ENCODE results near the gene WWOX.

Gene WWOX

DNA sequence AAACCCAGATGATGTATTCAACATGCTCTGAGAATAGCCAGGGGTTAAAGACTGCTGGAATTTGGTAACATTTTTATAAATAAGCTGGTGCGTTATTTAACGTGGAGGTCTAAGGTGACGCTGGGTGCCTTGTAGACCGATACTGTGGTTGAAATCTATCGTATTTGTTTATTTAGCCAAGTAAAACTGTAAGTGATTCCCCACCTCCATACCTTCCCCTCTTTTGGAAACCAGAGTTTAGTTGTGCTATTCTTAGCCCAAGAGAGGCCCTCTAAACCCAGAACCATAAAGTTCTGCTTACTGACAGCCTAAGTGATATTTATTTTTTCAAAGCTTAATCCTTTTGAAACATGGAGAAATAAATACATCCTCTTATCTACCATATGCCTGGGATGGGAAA is 744.5 kb downstream of the WWOX start:
- TF ChIP-seq, protein P1, sequence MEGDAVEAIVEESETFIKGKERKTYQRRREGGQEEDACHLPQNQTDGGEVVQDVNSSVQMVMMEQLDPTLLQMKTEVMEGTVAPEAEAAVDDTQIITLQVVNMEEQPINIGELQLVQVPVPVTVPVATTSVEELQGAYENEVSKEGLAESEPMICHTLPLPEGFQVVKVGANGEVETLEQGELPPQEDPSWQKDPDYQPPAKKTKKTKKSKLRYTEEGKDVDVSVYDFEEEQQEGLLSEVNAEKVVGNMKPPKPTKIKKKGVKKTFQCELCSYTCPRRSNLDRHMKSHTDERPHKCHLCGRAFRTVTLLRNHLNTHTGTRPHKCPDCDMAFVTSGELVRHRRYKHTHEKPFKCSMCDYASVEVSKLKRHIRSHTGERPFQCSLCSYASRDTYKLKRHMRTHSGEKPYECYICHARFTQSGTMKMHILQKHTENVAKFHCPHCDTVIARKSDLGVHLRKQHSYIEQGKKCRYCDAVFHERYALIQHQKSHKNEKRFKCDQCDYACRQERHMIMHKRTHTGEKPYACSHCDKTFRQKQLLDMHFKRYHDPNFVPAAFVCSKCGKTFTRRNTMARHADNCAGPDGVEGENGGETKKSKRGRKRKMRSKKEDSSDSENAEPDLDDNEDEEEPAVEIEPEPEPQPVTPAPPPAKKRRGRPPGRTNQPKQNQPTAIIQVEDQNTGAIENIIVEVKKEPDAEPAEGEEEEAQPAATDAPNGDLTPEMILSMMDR (IDR thresholded peaks at IDR 0.05) = no peak
- H3K4me1 ChIP-seq (ENCODE audit: control insufficient read depth in 1 of 2, insufficient read depth in 1 of 2, low read depth in 1 of 2, low read length in 1 of 2) = no peaks in the 10 kb centered on the region
- H3K36me3 ChIP-seq = no peaks in the 10 kb centered on the region
- H3K4me3 ChIP-seq (ENCODE audit: low read depth in 1 of 2, low read length in 1 of 2) = no peak overlapping the region
- H3K9me3 ChIP-seq = no peaks in the 10 kb centered on the region
- no peak overlapping the region for H3K27ac ChIP-seq
- H3K27me3 ChIP-seq = no peaks in the 10 kb centered on the region

DNA sequence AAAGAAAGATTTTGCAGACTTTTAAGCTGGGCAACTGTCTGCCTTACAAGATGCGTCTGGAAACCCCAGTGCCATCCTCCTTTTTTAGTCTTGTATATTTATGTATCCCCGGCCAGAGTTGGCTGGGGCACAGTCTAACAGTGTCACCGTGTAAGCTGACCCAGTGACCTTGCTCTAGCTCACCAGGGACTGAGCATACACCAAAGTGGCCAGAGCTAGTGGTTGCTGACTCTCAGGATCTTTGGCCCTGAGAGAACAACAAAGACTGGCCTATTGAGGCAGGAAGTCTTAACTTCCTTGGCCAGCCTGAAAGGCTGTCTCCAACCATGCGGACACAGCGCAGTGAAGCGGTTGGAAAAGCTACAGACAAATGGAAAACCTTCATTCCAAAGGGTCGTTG is 745.2 kb downstream of the WWOX start:
- H3K9me3 ChIP-seq = no peaks in the 10 kb centered on the region
- TF ChIP-seq, protein P1 (IDR thresholded peaks at IDR 0.05) = no peak
- no peak overlapping the region for H3K27ac ChIP-seq
- H3K4me3 ChIP-seq (ENCODE audit: low read depth in 1 of 2, low read length in 1 of 2) = no peak overlapping the region
- H3K27me3 ChIP-seq = no peaks in the 10 kb centered on the region
- no peaks in the 10 kb centered on the region for H3K36me3 ChIP-seq
- H3K4me1 ChIP-seq (ENCODE audit: control insufficient read depth in 1 of 2, insufficient read depth in 1 of 2, low read depth in 1 of 2, low read length in 1 of 2) = no peaks in the 10 kb centered on the region

DNA sequence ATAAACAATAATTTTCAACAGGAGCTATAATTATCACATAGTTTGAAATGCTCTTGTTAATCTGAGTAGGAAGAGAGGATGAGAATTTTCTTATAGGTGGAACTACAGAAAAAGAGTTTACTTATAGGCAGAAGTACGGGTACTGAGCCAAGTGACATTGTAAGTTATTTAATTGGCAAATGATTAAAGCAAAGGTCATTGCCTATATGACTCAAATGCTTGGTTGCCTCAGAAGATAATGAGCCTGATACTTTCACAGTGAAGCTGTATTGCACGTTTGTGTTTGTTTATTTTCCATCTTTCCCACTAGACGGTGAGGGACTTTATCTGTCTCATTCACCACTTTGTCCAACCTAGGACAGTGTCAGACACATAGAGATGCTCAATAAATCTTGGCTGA is 751.8 kb downstream of the WWOX start:
- H3K4me3 ChIP-seq (ENCODE audit: low read depth in 1 of 2, low read length in 1 of 2) = no peak overlapping the region
- no peak overlapping the region for H3K27ac ChIP-seq
- TF ChIP-seq, protein P1 (IDR thresholded peaks at IDR 0.05) = no peak
- H3K9me3 ChIP-seq = no peaks in the 10 kb centered on the region
- H3K36me3 ChIP-seq = no peaks in the 10 kb centered on the region
- no peaks in the 10 kb centered on the region for H3K27me3 ChIP-seq
- no peaks in the 10 kb centered on the region for H3K4me1 ChIP-seq (ENCODE audit: control insufficient read depth in 1 of 2, insufficient read depth in 1 of 2, low read depth in 1 of 2, low read length in 1 of 2)

DNA sequence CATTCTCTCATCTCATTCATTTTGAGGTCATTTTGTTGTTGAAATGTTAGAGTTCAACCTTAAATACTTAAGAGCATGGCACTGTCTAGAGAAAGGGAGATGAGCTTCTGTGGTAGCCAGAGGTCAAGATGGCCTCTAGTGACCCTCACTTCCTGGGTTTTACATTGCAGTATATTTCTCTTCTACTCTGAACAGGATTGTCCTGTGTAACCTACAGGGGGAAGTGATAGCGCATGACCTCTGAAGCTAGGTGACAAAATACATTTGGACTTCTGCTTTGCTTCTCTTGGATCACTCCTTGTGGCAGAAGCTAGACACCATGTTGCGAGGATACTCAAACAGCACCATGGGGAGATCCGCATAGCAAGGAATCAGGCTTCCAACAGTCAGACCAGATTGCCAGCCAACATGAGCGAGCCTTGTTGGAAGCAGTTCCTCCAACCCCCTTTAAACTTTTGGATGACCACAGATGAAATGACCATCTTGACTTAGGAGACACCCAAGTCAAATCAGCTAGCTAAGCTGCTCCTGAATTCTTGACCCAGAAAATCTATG is 752.7 kb downstream of the WWOX start:
- TF ChIP-seq, protein P1 (IDR thresholded peaks at IDR 0.05) = no peak
- Histone ChIP-seq H3K9me3 (no peaks in the 10 kb centered on the region), H3K27me3 (no peaks in the 10 kb centered on the region), H3K4me1 (ENCODE audit: control insufficient read depth in 1 of 2, insufficient read depth in 1 of 2, low read depth in 1 of 2, low read length in 1 of 2) (no peaks in the 10 kb centered on the region), H3K27ac (no peak overlapping the region), H3K36me3 (no peaks in the 10 kb centered on the region), H3K4me3 (ENCODE audit: low read depth in 1 of 2, low read length in 1 of 2) (no peak overlapping the region)

DNA sequence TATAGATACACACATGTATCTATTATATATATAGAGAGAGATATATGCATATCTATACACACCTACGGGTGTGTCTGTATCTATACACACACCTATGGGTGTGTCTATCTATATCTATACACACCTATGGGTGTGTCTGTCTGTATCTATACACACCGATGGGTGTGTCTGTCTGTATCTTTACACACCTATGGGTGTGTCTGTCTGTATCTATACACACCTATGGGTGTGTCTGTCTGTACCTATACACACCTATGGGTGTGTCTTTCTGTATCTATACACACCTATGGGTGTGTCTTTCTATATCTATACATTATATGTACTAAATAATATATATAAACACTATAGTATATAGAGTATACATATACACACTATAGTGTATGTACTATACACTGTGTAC is 762.6 kb downstream of the WWOX start:
- TF ChIP-seq, protein P1 (IDR thresholded peaks at IDR 0.05) = no peak
- no peaks in the 10 kb centered on the region for H3K36me3 ChIP-seq
- no peaks in the 10 kb centered on the region for H3K4me1 ChIP-seq (ENCODE audit: control insufficient read depth in 1 of 2, insufficient read depth in 1 of 2, low read depth in 1 of 2, low read length in 1 of 2)
- no peak overlapping the region for H3K4me3 ChIP-seq (ENCODE audit: low read depth in 1 of 2, low read length in 1 of 2)
- no peaks in the 10 kb centered on the region for H3K27me3 ChIP-seq
- H3K9me3 ChIP-seq = no peaks in the 10 kb centered on the region
- H3K27ac ChIP-seq = no peak overlapping the region

DNA sequence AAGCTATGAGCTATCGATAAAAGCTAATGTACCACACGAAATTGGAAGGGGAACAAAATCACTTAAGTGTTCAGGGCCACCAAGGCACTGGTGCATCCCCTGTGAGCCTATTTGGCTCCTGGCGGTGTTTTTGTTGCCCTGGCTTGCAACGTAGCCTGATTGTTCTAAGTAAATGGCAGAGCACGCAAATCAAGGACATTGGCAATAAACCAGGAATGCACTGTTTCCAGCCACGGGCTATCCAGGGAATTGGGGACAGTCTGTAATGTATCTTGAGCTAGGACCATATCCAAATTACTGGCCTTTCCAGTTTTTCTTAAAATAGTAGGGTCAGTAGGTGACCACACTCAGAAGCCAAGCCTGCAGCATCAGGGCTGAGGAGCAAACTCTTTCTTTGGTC is 767.1 kb downstream of the WWOX start:
- H3K27ac ChIP-seq = no peak overlapping the region
- H3K4me1 ChIP-seq (ENCODE audit: control insufficient read depth in 1 of 2, insufficient read depth in 1 of 2, low read depth in 1 of 2, low read length in 1 of 2) = no peaks in the 10 kb centered on the region
- no peaks in the 10 kb centered on the region for H3K36me3 ChIP-seq
- H3K4me3 ChIP-seq (ENCODE audit: low read depth in 1 of 2, low read length in 1 of 2) = no peak overlapping the region
- no peaks in the 10 kb centered on the region for H3K9me3 ChIP-seq
- H3K27me3 ChIP-seq = no peaks in the 10 kb centered on the region
- TF ChIP-seq, protein P1 (IDR thresholded peaks at IDR 0.05) = no peak
